ENCODE measurements around the gene RNF141.

Gene RNF141

DNA sequence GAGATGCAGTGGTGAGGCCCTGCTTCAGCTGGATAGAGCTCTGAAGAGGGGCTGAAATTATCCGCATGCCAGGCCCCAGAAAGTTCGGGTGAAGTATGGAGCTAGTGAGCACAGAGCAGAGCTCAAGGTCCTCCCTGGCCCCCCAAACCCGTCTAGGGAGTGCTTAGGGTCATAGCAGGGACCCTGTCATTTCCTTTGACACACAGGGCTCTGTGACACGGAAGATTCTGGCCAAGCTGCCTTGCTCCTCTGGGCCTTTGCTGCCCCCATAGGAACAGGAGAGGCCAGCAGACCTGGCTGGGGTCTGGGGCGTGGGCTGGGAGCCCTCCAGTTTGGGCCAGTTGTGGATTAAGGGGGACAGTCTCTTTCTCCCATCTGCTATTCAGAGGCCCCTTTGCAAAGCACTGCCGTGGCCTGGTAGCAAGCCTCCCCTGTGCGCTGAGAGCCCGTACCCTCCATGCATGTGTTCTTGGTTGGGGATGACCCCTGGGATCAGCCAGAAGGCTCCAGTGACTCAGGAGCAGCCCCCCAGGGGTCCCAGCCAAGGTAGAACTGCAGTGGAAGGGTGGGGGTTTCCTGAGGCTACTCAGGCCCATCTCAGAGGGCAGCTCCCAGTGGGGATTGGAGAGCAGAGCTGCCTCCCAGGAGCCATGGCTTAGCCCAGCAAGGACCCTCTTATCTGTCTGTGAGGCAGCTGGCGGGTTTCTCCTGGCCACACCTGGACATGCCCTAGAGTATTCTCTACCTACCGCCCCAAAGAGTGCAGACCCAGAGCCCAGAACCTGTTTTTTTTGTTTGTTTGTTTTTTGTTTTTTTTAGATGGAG lies 42.3 kb downstream of the RNF141 start:
- no peaks in the 10 kb centered on the region for H3K79me2 ChIP-seq (ENCODE audit: control insufficient read depth, insufficient read depth, low read length, unreplicated experiment)
- H3K4me1 ChIP-seq (ENCODE audit: control insufficient read depth, insufficient read depth, low read length, unreplicated experiment), result no peaks in the 10 kb centered on the region
- H3K27ac ChIP-seq (ENCODE audit: low read depth, low read length), result no peak overlapping the region
- peaks cover 5% of the 10 kb centered on the region; the same call in 1 of the 2 replicates for H3K36me3 ChIP-seq (ENCODE audit: insufficient read depth, low read length)
- H3K27me3 ChIP-seq (ENCODE audit: insufficient read depth, low read length), result no peaks in the 10 kb centered on the region
- no peak overlapping the region for H2AFZ ChIP-seq (ENCODE audit: low read length, unreplicated experiment)
- H3K4me3 ChIP-seq (ENCODE audit: low read depth, low read length), result no peak overlapping the region

DNA sequence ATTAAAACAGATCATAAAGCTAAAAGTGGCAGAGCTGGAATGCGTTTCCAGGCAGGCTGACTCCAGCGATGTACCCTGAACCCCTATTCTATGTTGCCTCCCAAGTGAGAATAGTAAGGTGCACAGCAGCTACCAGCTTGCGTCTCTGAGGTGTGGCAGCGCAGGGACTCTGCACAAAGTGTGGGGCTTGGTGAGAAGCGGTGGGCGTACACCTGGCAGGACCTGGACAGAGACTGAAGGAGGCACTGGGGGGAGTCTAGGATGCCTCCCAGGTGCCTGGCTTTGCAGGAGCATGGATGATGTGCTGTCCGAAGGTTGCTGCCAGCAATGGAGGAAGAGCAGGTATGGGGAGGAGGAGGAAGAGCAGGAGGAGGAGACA lies 43.0 kb downstream of the RNF141 start:
- H2AFZ ChIP-seq (ENCODE audit: low read length, unreplicated experiment), result no peak overlapping the region
- no peak overlapping the region for H3K27ac ChIP-seq (ENCODE audit: low read depth, low read length)
- H3K4me3 ChIP-seq (ENCODE audit: low read depth, low read length), result no peak overlapping the region
- H3K79me2 ChIP-seq (ENCODE audit: control insufficient read depth, insufficient read depth, low read length, unreplicated experiment), result no peaks in the 10 kb centered on the region
- H3K36me3 ChIP-seq (ENCODE audit: insufficient read depth, low read length), result peaks cover 5% of the 10 kb centered on the region; the same call in 1 of the 2 replicates
- H3K4me1 ChIP-seq (ENCODE audit: control insufficient read depth, insufficient read depth, low read length, unreplicated experiment), result no peaks in the 10 kb centered on the region
- no peaks in the 10 kb centered on the region for H3K27me3 ChIP-seq (ENCODE audit: insufficient read depth, low read length)

DNA sequence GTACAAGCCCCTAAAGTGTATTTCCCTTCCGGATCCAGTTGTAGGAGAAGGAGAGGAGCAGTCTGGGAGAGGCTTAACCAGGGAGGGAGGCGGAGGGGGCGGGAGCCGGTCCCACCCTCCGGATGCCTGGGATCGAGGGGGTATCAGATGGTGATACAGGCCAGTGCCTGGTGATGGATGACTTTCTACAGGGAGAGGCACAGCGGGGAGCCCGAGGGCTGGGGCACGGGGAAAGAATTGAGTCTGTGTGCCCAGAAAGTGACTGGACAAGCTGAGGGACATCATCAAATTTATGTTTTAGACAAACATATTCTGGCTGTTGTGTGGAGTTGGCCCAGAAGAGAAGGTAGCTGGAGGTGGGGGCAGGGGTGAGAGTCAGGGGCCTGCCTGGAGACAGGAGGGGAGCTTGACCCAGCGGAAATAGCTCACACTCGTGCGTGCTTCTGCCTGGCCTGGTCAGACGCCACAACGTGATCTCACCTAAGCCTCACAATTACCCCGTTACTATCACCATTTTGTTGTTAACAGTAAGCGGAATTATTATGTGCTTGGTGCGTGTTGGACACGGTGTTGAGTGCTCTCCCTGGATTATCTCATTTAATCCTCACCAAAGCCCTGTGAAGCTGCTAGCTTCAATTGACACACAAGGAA lies 43.5 kb downstream of the RNF141 start:
- H3K4me3 ChIP-seq (ENCODE audit: low read depth, low read length), result no peak overlapping the region
- H3K36me3 ChIP-seq (ENCODE audit: insufficient read depth, low read length), result peaks cover 5% of the 10 kb centered on the region; the same call in 1 of the 2 replicates
- H3K4me1 ChIP-seq (ENCODE audit: control insufficient read depth, insufficient read depth, low read length, unreplicated experiment), result no peaks in the 10 kb centered on the region
- no peaks in the 10 kb centered on the region for H3K27me3 ChIP-seq (ENCODE audit: insufficient read depth, low read length)
- H3K79me2 ChIP-seq (ENCODE audit: control insufficient read depth, insufficient read depth, low read length, unreplicated experiment), result no peaks in the 10 kb centered on the region
- no peak overlapping the region for H3K27ac ChIP-seq (ENCODE audit: low read depth, low read length)
- no peak overlapping the region for H2AFZ ChIP-seq (ENCODE audit: low read length, unreplicated experiment)

DNA sequence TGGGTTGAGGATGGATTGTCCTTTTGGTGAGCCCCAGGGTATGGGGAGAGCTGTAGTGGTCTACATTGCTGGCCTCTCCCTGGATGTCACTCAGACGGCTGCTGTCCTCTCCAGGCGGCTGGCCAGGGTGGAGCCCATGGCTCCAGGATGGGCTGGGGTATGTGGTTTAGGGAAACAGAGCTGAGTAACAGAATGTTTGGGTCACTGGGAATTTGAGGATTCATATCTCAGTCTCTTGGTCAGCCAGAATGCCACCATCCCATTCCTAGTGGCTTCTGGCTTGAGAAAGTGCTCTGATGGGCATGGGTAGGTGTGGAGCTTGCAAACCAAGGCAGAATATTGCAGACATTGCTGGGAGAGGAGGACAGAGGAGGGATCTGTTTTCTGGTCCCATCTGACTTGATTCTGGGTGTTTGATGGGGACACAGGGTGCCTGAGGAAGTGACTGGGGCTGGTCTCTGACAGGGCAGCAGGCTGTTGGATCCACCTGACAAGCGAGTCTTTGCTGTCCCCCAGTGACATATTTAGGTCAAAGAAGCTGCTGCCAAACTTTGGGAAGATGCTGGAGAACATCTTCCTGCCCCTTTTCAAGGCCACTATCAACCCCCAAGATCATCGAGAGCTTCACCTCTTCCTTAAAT lies 44.6 kb downstream of the RNF141 start:
- Histone ChIP-seq H3K79me2 (ENCODE audit: control insufficient read depth, insufficient read depth, low read length, unreplicated experiment) (no peaks in the 10 kb centered on the region), H3K27me3 (ENCODE audit: insufficient read depth, low read length) (no peaks in the 10 kb centered on the region), H3K36me3 (ENCODE audit: insufficient read depth, low read length) (peaks cover 5% of the 10 kb centered on the region; the same call in 1 of the 2 replicates), H3K4me3 (ENCODE audit: low read depth, low read length) (no peak overlapping the region), H2AFZ (ENCODE audit: low read length, unreplicated experiment) (no peak overlapping the region), H3K4me1 (ENCODE audit: control insufficient read depth, insufficient read depth, low read length, unreplicated experiment) (peaks cover 8% of the 10 kb centered on the region), H3K27ac (ENCODE audit: low read depth, low read length) (no peak overlapping the region)

DNA sequence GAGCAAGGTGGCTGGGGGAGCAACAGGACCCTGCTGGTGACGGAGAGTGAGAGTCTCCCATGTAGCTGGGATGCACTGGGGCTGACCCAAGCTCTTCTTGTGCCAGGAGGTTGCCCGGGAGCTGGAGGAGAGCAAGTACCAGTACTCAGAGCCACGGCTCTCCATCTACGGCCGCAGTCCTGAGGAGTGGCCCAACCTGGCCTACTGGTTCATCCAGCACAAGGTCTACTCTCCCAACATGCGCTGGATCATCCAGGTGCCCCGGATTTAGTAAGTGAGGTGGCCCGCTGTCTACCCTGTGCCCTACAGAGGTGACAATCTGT lies 45.6 kb downstream of the RNF141 start:
- Histone ChIP-seq H3K4me3 (ENCODE audit: low read depth, low read length) (no peak overlapping the region), H3K36me3 (ENCODE audit: insufficient read depth, low read length) (peaks cover 5% of the 10 kb centered on the region; the same call in 1 of the 2 replicates), H2AFZ (ENCODE audit: low read length, unreplicated experiment) (no peak overlapping the region), H3K79me2 (ENCODE audit: control insufficient read depth, insufficient read depth, low read length, unreplicated experiment) (no peaks in the 10 kb centered on the region), H3K27ac (ENCODE audit: low read depth, low read length) (no peak overlapping the region), H3K4me1 (ENCODE audit: control insufficient read depth, insufficient read depth, low read length, unreplicated experiment) (peaks cover 16% of the 10 kb centered on the region), H3K27me3 (ENCODE audit: insufficient read depth, low read length) (no peaks in the 10 kb centered on the region)

DNA sequence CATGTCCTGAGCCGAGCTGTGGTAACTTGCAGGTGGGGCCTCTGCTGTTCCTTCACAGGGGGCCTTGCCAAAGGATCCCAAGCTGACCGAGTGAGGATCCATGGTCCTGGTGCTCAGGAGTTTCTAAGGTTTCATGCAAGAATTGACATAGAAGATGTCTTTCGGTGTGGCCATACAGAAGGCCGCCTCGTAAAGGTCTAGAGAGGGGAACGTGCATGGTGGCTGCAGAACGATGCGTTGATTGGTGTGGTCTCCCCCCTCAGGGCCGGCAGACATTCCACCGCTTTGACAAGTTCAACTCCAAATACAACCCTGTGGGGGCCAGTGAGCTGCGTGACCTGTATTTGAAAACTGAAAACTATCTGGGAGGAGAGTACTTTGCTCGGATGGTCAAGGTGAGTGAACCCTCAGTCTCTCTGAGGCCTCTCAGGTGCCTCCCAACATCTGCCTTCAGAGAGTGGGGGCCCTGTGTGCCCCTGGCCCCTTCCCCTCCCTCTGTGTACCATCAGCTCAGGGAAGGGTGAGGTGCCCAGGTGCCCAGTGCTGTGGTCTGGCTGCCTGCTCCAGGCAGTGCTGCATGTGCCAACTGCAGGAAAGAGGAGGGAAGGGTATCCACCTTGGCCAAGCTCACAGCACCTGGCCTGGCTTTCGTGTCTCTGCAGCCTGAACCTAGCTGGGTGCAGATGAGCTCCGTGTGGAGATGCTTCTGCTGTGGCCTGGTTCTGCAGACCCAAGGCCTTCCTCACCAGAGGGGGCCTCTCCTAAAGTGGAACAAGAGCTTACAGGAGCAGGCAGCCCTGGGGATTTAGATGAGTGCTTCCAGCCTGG lies 46.1 kb downstream of the RNF141 start:
- Histone ChIP-seq H3K36me3 (ENCODE audit: insufficient read depth, low read length) (peaks cover 5% of the 10 kb centered on the region; the same call in 1 of the 2 replicates), H2AFZ (ENCODE audit: low read length, unreplicated experiment) (no peak overlapping the region), H3K27ac (ENCODE audit: low read depth, low read length) (no peak overlapping the region), H3K79me2 (ENCODE audit: control insufficient read depth, insufficient read depth, low read length, unreplicated experiment) (no peaks in the 10 kb centered on the region), H3K4me1 (ENCODE audit: control insufficient read depth, insufficient read depth, low read length, unreplicated experiment) (peaks cover 22% of the 10 kb centered on the region), H3K27me3 (ENCODE audit: insufficient read depth, low read length) (no peaks in the 10 kb centered on the region), H3K4me3 (ENCODE audit: low read depth, low read length) (no peak overlapping the region)

DNA sequence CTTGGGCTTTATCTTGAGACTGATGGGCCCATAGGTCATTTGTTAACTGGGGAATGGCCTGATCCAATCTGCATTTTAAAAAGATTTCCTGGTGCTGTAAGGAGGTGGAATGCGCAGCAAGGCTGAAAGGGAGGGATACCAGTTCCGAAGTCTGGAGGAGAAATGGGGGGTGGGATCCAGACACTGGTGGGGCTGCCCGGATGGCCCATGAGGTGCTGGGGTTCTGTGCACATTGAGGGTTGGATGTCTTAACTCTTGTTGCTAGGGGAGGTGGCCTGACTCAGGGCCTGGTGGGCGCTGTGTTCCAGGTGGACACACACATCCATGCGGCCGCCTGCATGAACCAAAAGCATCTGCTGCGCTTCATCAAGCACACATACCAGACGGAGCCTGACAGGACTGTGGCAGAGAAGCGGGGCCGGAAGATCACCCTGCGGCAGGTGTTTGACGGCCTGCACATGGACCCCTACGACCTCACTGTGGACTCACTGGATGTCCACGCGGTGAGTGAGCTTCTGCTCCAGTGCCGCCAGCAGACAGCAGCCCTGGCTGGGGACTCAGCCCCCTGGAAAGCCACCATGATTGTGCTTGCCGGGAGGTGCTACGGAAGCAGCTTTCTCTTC lies 47.8 kb downstream of the RNF141 start:
- Histone ChIP-seq H3K27me3 (ENCODE audit: insufficient read depth, low read length) (no peaks in the 10 kb centered on the region), H3K36me3 (ENCODE audit: insufficient read depth, low read length) (peaks cover 5% of the 10 kb centered on the region; the same call in 1 of the 2 replicates), H3K27ac (ENCODE audit: low read depth, low read length) (no peak overlapping the region), H3K4me3 (ENCODE audit: low read depth, low read length) (no peak overlapping the region), H3K79me2 (ENCODE audit: control insufficient read depth, insufficient read depth, low read length, unreplicated experiment) (no peaks in the 10 kb centered on the region), H2AFZ (ENCODE audit: low read length, unreplicated experiment) (no peak overlapping the region), H3K4me1 (ENCODE audit: control insufficient read depth, insufficient read depth, low read length, unreplicated experiment) (peaks cover 24% of the 10 kb centered on the region)

DNA sequence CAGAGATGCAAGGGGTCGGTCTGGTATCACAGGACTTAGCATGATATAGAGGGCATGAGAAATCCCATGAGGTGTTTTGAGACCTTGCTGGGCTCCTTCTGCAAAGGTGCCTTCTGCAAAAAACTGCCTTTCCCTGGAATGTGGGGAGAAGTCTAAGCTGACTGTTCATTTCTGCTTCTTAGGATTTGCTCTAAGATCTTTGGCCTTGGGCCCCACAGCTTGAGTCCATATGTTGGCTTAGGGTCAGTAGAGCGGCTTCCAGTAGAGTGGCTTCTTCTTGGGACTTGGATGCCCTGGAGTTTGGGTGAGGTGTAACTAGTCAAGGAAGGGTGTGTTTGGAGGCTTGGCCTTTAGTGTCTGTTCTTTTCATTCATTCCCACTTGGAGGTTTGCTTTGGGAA lies 48.9 kb downstream of the RNF141 start:
- no peaks in the 10 kb centered on the region for H3K27me3 ChIP-seq (ENCODE audit: insufficient read depth, low read length)
- peak overlapping the region; percentile 88 for H3K27ac ChIP-seq (ENCODE audit: low read depth, low read length)
- no peaks in the 10 kb centered on the region for H3K79me2 ChIP-seq (ENCODE audit: control insufficient read depth, insufficient read depth, low read length, unreplicated experiment)
- no peak overlapping the region for H2AFZ ChIP-seq (ENCODE audit: low read length, unreplicated experiment)
- H3K4me3 ChIP-seq (ENCODE audit: low read depth, low read length), result no peak overlapping the region
- peaks cover 24% of the 10 kb centered on the region for H3K4me1 ChIP-seq (ENCODE audit: control insufficient read depth, insufficient read depth, low read length, unreplicated experiment)
- peaks cover 5% of the 10 kb centered on the region; the same call in 1 of the 2 replicates for H3K36me3 ChIP-seq (ENCODE audit: insufficient read depth, low read length)

DNA sequence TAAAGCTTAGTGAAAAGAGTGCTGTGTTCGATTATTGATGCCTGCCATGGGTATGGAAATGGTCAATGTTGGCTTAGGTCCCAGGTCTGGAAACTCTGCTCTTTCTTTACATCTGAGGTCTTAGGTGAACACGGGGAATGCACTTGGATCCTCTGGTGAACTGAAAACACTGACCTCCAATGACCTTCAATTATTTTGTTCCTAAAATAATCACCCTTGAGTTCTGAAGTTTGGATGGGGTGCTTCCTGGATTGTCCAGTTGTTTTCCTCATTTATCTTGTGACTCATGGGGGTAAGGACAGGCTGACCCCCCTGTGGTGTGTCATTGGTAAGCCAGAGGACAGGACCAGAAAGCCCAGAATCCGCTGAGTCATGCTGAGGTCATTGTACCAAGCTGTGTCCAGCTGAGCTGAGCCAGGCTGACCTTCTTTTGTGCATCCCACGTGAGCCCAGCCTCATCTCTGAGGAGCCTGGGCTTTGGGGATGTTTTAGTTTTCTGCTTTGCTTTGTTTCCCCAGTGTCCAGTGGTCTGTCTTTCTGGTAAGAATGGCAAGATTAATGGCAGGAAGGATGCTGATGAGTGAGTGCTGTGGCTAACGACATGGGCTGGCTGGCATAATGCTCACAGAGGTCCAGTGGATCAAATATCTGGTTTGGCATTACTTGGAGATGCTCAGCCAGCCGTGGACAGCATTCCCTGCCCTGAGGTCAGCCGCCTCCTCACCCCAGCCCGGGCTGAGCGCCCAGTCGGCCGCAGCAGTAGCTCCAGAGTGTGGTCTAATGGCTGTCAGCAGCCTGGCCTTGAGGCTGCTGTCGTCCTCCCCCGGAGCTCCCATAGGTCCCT lies 50.4 kb downstream of the RNF141 start:
- no peaks in the 10 kb centered on the region for H3K27me3 ChIP-seq (ENCODE audit: insufficient read depth, low read length)
- H3K79me2 ChIP-seq (ENCODE audit: control insufficient read depth, insufficient read depth, low read length, unreplicated experiment), result no peaks in the 10 kb centered on the region
- H3K4me3 ChIP-seq (ENCODE audit: low read depth, low read length), result peak overlapping the region; percentile 12; the same call in 1 of the 2 replicates
- H3K36me3 ChIP-seq (ENCODE audit: insufficient read depth, low read length), result peaks cover 5% of the 10 kb centered on the region; the same call in 1 of the 2 replicates
- H3K27ac ChIP-seq (ENCODE audit: low read depth, low read length), result peak overlapping the region; percentile 88
- H2AFZ ChIP-seq (ENCODE audit: low read length, unreplicated experiment), result peak overlapping the region; percentile 3
- peaks cover 24% of the 10 kb centered on the region for H3K4me1 ChIP-seq (ENCODE audit: control insufficient read depth, insufficient read depth, low read length, unreplicated experiment)
